ENCODE measurements around the gene ZBTB34. TPM values are rescaled to one million over a fixed set of nuclear protein-coding genes. Genes with fewer than 3 reads are reported as not detected.
"Not testable (repeated sequence)": the region's sequence is repeated elsewhere in the genome, so short reads cannot be mapped to it uniquely, and the experiment has no call there.

The ZBTB34 gene
- 10 to 100 TPM in 3 of 4 donors, 1 to 10 TPM in 1; 8.0 to 16.4 (median 13.4) TPM for total RNA-seq

- DNase-seq (ENCODE audit: low spot score) = peak; percentile 46
- TF ChIP-seq CTCF (IDR thresholded peaks at IDR 0.05) = peak in 2 of 3 donors; percentile 97 to 98
- ATAC-seq (ENCODE audit: low FRiP score) = peak; percentile 76
These were observed at the start of gene ZBTB34 for GRCh38 chr9:126860077-126860756. Gene ZBTB34, plus strand, starts transcription at chr9:126860639. Its CDS starts 18,761 bp downstream, at chr9:126879400.

GRCh38 chr9:126813072-126813471 lies 47.4 kb upstream of the ZBTB34 start:
- no peak for TF ChIP-seq CTCF (IDR thresholded peaks at IDR 0.05)
- ATAC-seq (ENCODE audit: low FRiP score) = no peak
- no peak for DNase-seq (ENCODE audit: low spot score)

- no peak for ATAC-seq (ENCODE audit: low FRiP score)
- TF ChIP-seq CTCF (IDR thresholded peaks at IDR 0.05) = no peak
- no peak for DNase-seq (ENCODE audit: low spot score)
These were observed 46.3 kb upstream of the ZBTB34 start for GRCh38 chr9:126814091-126814490.

GRCh38 chr9:126817615-126818014 lies 42.8 kb upstream of the ZBTB34 start:
- ATAC-seq (ENCODE audit: low FRiP score); DNase-seq (ENCODE audit: low spot score): not testable (repeated sequence)

GRCh38 chr9:126818482-126818881 lies 42.0 kb upstream of the ZBTB34 start:
- TF ChIP-seq CTCF (IDR thresholded peaks at IDR 0.05) = no peak

GRCh38 chr9:126819482-126819881 lies 41.0 kb upstream of the ZBTB34 start:
- TF ChIP-seq CTCF (IDR thresholded peaks at IDR 0.05) = no peak
- ATAC-seq (ENCODE audit: low FRiP score) (no peak), DNase-seq (ENCODE audit: low spot score) (no peak)

More at GRCh38 chr9:126818482-126818881, 42.0 kb upstream of the ZBTB34 start:
- ATAC-seq (ENCODE audit: low FRiP score) (no peak), DNase-seq (ENCODE audit: low spot score) (no peak)

- DNase-seq (ENCODE audit: low spot score) (no peak), ATAC-seq (ENCODE audit: low FRiP score) (no peak)
- no peak for TF ChIP-seq CTCF (IDR thresholded peaks at IDR 0.05)
These were observed 38.2 kb upstream of the ZBTB34 start for GRCh38 chr9:126822278-126822677.
